Stomach (tissue), 9 donors: Measurements from ENCODE around the gene VAPB. TPM values are rescaled to one million over a fixed set of nuclear protein-coding genes. Genes with fewer than 3 reads are reported as not detected.
A peak's percentile ranks its signal among the peaks of the same experiment; 100 is the strongest.

Experiments
- DNase-seq, 2 donors: peaks; one replicate each; pipeline versions ENCODE4 v3.0.0 to v3.0.0-alpha.2; 2013 to 2019
- H3K27ac ChIP-seq, 5 donors: fragments of 200-600 bp in 4 of 5; sonication (generic) in 4 of 5; one replicate each; pipeline ENCODE4 v1.5.1; 2013 to 2019; ENCODE audit warnings: mild to moderate bottlenecking in 1 of 5, moderate library complexity in 1 of 5
- H3K27me3 ChIP-seq, 3 donors: fragments of 200-600 bp; sonication (generic); one replicate each; pipeline ENCODE4 v1.5.1; 2017 to 2019; ENCODE audit warnings: mixed run types in 1 of 3
- H3K36me3 ChIP-seq, 4 donors: fragments of 200-600 bp; sonication (generic); 1 replicate in 3 of 4; 2 replicates in 1 of 4; pipeline ENCODE4 v1.5.1; 2016 to 2019
- H3K4me1 ChIP-seq, 4 donors: fragments of 200-600 bp; sonication (generic); one replicate each; pipeline ENCODE4 v1.5.1; 2016 to 2019
- H3K4me3 ChIP-seq, 4 donors: fragments of 200-600 bp; sonication (generic) in 3 of 4; one replicate each; pipeline ENCODE4 v1.5.1; 2016 to 2019; ENCODE audit warnings: mild to moderate bottlenecking in 1 of 4
- H3K9me3 ChIP-seq, 4 donors: fragments of 200-600 bp; sonication (generic); one replicate each; pipeline ENCODE4 v1.5.1; 2016 to 2019
- CTCF ChIP-seq, 7 experiments: fragments of 450-650 bp in 4 of 7; fragments of 200-600 bp in 3 of 7; sonication (generic) in 3 of 7; IDR thresholded peaks; one replicate each; pipeline ENCODE4 v1.5.1; 2016 to 2019; ENCODE audit warnings: antibody characterized with exemption in 7 of 7, control low read depth in 2 of 7, mild to moderate bottlenecking in 1 of 7
- EP300 ChIP-seq: sonication (generic); formaldehyde crosslinking; IDR thresholded peaks from one replicate; pipeline ENCODE4 v1.6.1; 2017; ENCODE audit warnings: antibody characterized with exemption
- POLR2A ChIP-seq, 4 donors: fragments of 450-650 bp; IDR thresholded peaks; one replicate each; pipeline ENCODE4 v1.6.1; 2016; ENCODE audit warnings: antibody characterized with exemption in 4 of 4, control low read depth in 2 of 4, mild to moderate bottlenecking in 1 of 4, moderate library complexity in 1 of 4
- POLR2AphosphoS5 ChIP-seq, 3 donors: sonication (generic); formaldehyde crosslinking; IDR thresholded peaks; one replicate each; pipeline ENCODE4 v1.6.1; 2016; ENCODE audit warnings: antibody characterized with exemption in 3 of 3
- WGBS, 5 donors: extraction: QIAGEN DNeasy Blood & Tissue Kit in 3 of 5; methylation state at CpG; one replicate each; pipeline versions ENCODE4 v1.1.5 to v1.1.7; 2013 to 2018; 5-methylcytosine and 5-hydroxymethylcytosine counted together
- intact Hi-C: fragments of 100-400 bp; cut with DNase I; formaldehyde crosslinking; loops from one replicate; pipeline ENCODE4 v1.15.1; 2023; ENCODE audit warnings: low total_unique reads
- polyA plus RNA-seq, 3 donors: library from polyadenylated mRNA; stranded (reverse); fragments of 200-250 nt; gene quantifications; one replicate each; pipeline ENCODE4 v1.2.3, GENCODE V29; 2013
- total RNA-seq, 5 donors: library from RNA; depleted of rRNA; stranded (reverse); fragments of >200 nt; gene quantifications; one replicate each; pipeline versions ENCODE4 v1.1.0 to v1.2.3, GENCODE V29; 2014 to 2016
- donor health status: healthy with polysubstance abuse.
- donor health status: Bipolar disorder and iron deficiency.
- donor health status: healthy.

Gene VAPB
- total and polyA plus RNA-seq, 8 donors: 7.6 to 40.6 (median 18.2) TPM

- whole genome bisulfite sequencing, 5 donors: 80 to 88% (median 83%) methylated on average over 18 to 19 of the region's 19 CpGs
- no peak for DNase-seq
- intact Hi-C loops: loop anchor here (10.0 kb wide), 1 partner anchor 49 kb away; no protein-coding TSS in a partner anchor
Measured at GRCh38 chr20:58374027-58374850, 14.8 kb upstream of the VAPB start.

GRCh38 chr20:58374906-58375758 lies 13.9 kb upstream of the VAPB start:
- DNase-seq: peak in 1 of 2 donors; percentile 61
- intact Hi-C loops: loop anchor here (10.0 kb wide), 1 partner anchor 50 kb away; no protein-coding TSS in a partner anchor
- Histone ChIP-seq H3K4me3 (no peak overlapping the region), H3K4me1 (no peaks in the 10 kb centered on the region), H3K9me3 (no peaks in the 10 kb centered on the region), H3K27me3 (peaks cover 0 to 18% (median 0%) of the 10 kb centered on the region in 3 donors), H3K27ac (no peak overlapping the region), H3K36me3 (no peaks in the 10 kb centered on the region)
- 44 to 47% (median 46%) methylated on average over 8 of the region's 8 CpGs for WGBS, 5 donors
- TF ChIP-seq EP300 (no peak), POLR2AphosphoS5 (IDR thresholded peaks at IDR 0.05) (no peak), POLR2A (IDR thresholded peaks at IDR 0.05) (no peak), CTCF (IDR thresholded peaks at IDR 0.05) (no peak)

More at GRCh38 chr20:58374027-58374850, 14.8 kb upstream of the VAPB start:
- Histone ChIP-seq H3K27ac (no peak overlapping the region), H3K4me3 (no peak overlapping the region), H3K9me3 (no peaks in the 10 kb centered on the region), H3K27me3 (peaks cover 0 to 18% (median 0%) of the 10 kb centered on the region in 3 donors), H3K36me3 (no peaks in the 10 kb centered on the region), H3K4me1 (no peaks in the 10 kb centered on the region)
- TF ChIP-seq CTCF (IDR thresholded peaks at IDR 0.05) (no peak), POLR2AphosphoS5 (IDR thresholded peaks at IDR 0.05) (no peak), POLR2A (IDR thresholded peaks at IDR 0.05) (no peak), EP300 (no peak)

- Histone ChIP-seq H3K36me3 (no peaks in the 10 kb centered on the region), H3K4me1 (no peaks in the 10 kb centered on the region), H3K9me3 (no peaks in the 10 kb centered on the region), H3K4me3 (no peak overlapping the region), H3K27me3 (peaks cover 0 to 23% (median 0%) of the 10 kb centered on the region in 3 donors), H3K27ac (no peak overlapping the region)
- TF ChIP-seq CTCF (IDR thresholded peaks at IDR 0.05): no peak
- TF ChIP-seq POLR2AphosphoS5 (IDR thresholded peaks at IDR 0.05): no peak
- TF ChIP-seq EP300: no peak
- no peak for TF ChIP-seq POLR2A (IDR thresholded peaks at IDR 0.05)
- WGBS, 5 donors: 62 to 68% (median 66%) methylated on average over 10 of the region's 10 CpGs
- intact Hi-C loops: loop anchor here (10.0 kb wide), 1 partner anchor 51 kb away; no protein-coding TSS in a partner anchor
- DNase-seq: no peak
Measured at GRCh38 chr20:58375759-58376352, 13.2 kb upstream of the VAPB start.

- intact Hi-C loops: loop anchor here (10.0 kb wide), 1 partner anchor 52 kb away; no protein-coding TSS in a partner anchor
- no peaks in the 10 kb centered on the region for H3K36me3 ChIP-seq
- TF ChIP-seq POLR2AphosphoS5 (IDR thresholded peaks at IDR 0.05) (no peak), POLR2A (IDR thresholded peaks at IDR 0.05) (no peak), EP300 (no peak), CTCF (IDR thresholded peaks at IDR 0.05) (no peak)
- WGBS, 5 donors: 67 to 90% (median 82%) methylated on average over 1 of the region's 1 CpG
- no peaks in the 10 kb centered on the region for H3K4me1 ChIP-seq
- no peak overlapping the region for H3K4me3 ChIP-seq
- H3K27me3 ChIP-seq: peaks cover 0 to 29% (median 0%) of the 10 kb centered on the region in 3 donors
- H3K27ac ChIP-seq: no peak overlapping the region
- no peak for DNase-seq
- H3K9me3 ChIP-seq: peaks cover 0 to 9% (median 0%) of the 10 kb centered on the region in 4 donors
Measured at GRCh38 chr20:58377017-58377416, 12.0 kb upstream of the VAPB start.
